Activated naive CD4-positive, alpha-beta T cell treated with anti-CD3 and anti-CD28 coated beads, Interleukin-2, amount 50 U/mL, for 72 hours (primary cell): ENCODE results near the gene NOP10. TPM values are rescaled to one million over a fixed set of nuclear protein-coding genes. Genes with fewer than 3 reads are reported as not detected.

Experiments
- ATAC-seq, 2 donors: fragments of 150-1000 bp; cut with Tn5 transposase; 2 replicates each; pipeline ENCODE4 v1.10.0; 2021; ENCODE audit warnings: mild to moderate bottlenecking in 2 of 2, moderate library complexity in 2 of 2
- DNase-seq, 2 donors: peaks; one replicate each; pipeline ENCODE4 v3.0.0; 2021 to 2022; ENCODE audit warnings: low spot score in 2 of 2
- H3K27ac Mint-ChIP-seq, 2 donors: one replicate each; pipeline ENCODE4 v1.8.0; 2022; ENCODE audit warnings: mild to moderate bottlenecking in 2 of 2, mixed read lengths in 2 of 2
- H3K36me3 Mint-ChIP-seq, 2 donors: one replicate each; pipeline ENCODE4 v1.8.0; 2022; ENCODE audit warnings: mixed read lengths in 2 of 2
- H3K9me3 Mint-ChIP-seq, 2 donors: one replicate each; pipeline ENCODE4 v1.8.0; 2022; ENCODE audit warnings: mixed read lengths in 2 of 2
- total RNA-seq, 2 donors: library from RNA; stranded (reverse); gene quantifications; one replicate each; pipeline ENCODE4 v1.2.3, GENCODE V29; 2022

Gene NOP10
- total RNA-seq, 2 donors from 2014 or later = 182 to 202 TPM

- no peak for DNase-seq
- peaks cover 20 to 28% of the 10 kb centered on the region in 2 donors for H3K36me3 Mint-ChIP-seq
- no peak overlapping the region for H3K27ac Mint-ChIP-seq
Measured at GRCh38 chr15:34339946-34340345, 3.0 kb downstream of the NOP10 start.

DNA sequence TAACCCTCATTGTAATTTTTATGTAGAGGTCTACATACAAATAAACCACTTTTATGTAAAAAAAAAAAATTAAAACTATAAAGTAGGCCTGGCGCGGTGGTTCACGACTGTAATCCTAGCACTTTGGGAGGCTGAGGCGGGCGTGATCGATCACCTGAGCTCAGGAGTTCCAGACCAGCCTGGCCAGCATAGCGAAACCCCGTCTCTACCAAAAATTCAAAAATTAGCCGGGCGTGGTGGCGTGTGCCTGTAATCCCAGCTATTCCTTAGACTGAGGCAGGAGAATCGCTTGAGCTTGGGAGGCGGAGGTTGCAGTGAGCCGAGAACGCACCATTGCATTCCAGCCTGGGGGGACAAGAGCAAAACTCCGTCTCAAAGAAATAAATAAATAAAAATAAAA is 4.6 kb downstream of the NOP10 start:
- DNase-seq = no peak
- Mint-ChIP-seq H3K27ac (peak overlapping the region in 1 of 2 donors; percentile 94), H3K36me3 (peaks cover 20 to 28% of the 10 kb centered on the region in 2 donors), H3K9me3 (no peaks in the 10 kb centered on the region)
- no peak for ATAC-seq

More at GRCh38 chr15:34339946-34340345, 3.0 kb downstream of the NOP10 start:
- ATAC-seq = no peak
- H3K9me3 Mint-ChIP-seq = no peaks in the 10 kb centered on the region

GRCh38 chr15:34337557-34338306 is 5.2 kb downstream of the NOP10 start, which contains the start of gene SLC12A6:
TSS of gene SLC12A6 (minus strand) at chr15:34337781. CDS start at chr15:34336680, 1,101 bp downstream.
- H3K36me3 Mint-ChIP-seq = peaks cover 20 to 28% of the 10 kb centered on the region in 2 donors
- DNase-seq (peak; percentile 91 to 92), ATAC-seq (peak; percentile 81 to 82)
- H3K27ac Mint-ChIP-seq = peak within 1 kb of the TSS; percentile 94 to 98
- no peaks in the 10 kb centered on the region for H3K9me3 Mint-ChIP-seq

- peaks cover 19 to 27% of the 10 kb centered on the region in 2 donors for H3K36me3 Mint-ChIP-seq
- DNase-seq (no peak), ATAC-seq (peak; percentile 3 to 4)
- no peaks in the 10 kb centered on the region for H3K9me3 Mint-ChIP-seq
- H3K27ac Mint-ChIP-seq = peak overlapping the region; percentile 94 to 98
Measured at GRCh38 chr15:34336991-34337556, 5.9 kb downstream of the NOP10 start.

DNA sequence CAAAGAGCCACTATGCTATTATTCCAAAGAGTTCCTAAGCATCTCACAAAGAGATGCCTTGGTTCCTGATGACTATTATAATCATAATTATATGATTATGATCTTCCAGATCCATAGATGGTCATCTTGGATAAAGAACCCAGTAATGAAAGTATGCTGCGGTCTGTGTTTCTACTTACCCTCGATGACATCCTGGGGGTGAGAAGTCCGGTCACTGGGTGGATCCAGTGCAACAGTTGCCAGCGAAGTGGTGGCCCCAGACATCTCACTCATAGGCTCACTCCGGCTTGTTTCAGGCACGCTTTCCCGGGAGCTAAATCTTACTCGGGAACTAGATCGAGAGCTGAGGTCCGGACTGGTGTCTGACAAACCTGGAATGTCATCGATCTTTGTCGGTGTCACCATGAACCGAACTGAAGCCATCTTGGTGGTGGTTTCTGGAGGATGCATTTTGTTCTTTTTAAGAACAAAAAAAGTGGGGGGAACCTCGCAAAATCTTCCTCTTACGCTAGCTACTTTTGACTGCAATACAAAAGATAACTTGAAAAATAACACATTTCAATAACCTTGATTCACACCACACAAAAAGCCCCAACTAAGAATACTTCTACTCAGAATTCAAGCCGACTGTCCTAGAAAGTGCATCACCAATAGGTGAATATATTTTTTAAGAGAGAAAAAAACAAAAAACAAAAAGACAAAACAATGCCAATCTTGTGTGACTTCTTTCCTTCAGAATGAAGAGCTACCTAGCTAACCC is 6.5 kb downstream of the NOP10 start:
- no peak for DNase-seq

GRCh38 chr15:34335176-34336032 is 7.5 kb downstream of the NOP10 start:
- H3K9me3 Mint-ChIP-seq = no peaks in the 10 kb centered on the region
- peaks cover 9 to 14% of the 10 kb centered on the region in 2 donors for H3K36me3 Mint-ChIP-seq
- DNase-seq (no peak), ATAC-seq (peak; percentile 1 to 6)
- H3K27ac Mint-ChIP-seq = peak overlapping the region; percentile 56 to 94

More for the DNA sequence above, 6.5 kb downstream of the NOP10 start:
- Mint-ChIP-seq H3K27ac (peak overlapping the region; percentile 94 to 98), H3K36me3 (peaks cover 12 to 20% of the 10 kb centered on the region in 2 donors), H3K9me3 (no peaks in the 10 kb centered on the region)
- no peak for ATAC-seq

- no peak for ATAC-seq
- no peak for DNase-seq
- no peaks in the 10 kb centered on the region for H3K9me3 Mint-ChIP-seq
- H3K27ac Mint-ChIP-seq = peak overlapping the region; percentile 87 to 94
- H3K36me3 Mint-ChIP-seq = peaks cover 8 to 9% of the 10 kb centered on the region in 2 donors
Measured at GRCh38 chr15:34334672-34335071, 8.3 kb downstream of the NOP10 start.

GRCh38 chr15:34332553-34333120 is 10.3 kb downstream of the NOP10 start:
- Mint-ChIP-seq H3K27ac (peak overlapping the region; percentile 54 to 73), H3K9me3 (no peaks in the 10 kb centered on the region), H3K36me3 (peaks cover 8 to 9% of the 10 kb centered on the region in 2 donors)
- no peak for DNase-seq
- ATAC-seq = no peak

- DNase-seq (no peak), ATAC-seq (peak; percentile 67 to 70)
- H3K27ac Mint-ChIP-seq = peak overlapping the region; percentile 54 to 73
- no peaks in the 10 kb centered on the region for H3K9me3 Mint-ChIP-seq
- peaks cover 3 to 5% of the 10 kb centered on the region in 2 donors for H3K36me3 Mint-ChIP-seq
Measured at GRCh38 chr15:34331809-34332208, 11.1 kb downstream of the NOP10 start.

DNA sequence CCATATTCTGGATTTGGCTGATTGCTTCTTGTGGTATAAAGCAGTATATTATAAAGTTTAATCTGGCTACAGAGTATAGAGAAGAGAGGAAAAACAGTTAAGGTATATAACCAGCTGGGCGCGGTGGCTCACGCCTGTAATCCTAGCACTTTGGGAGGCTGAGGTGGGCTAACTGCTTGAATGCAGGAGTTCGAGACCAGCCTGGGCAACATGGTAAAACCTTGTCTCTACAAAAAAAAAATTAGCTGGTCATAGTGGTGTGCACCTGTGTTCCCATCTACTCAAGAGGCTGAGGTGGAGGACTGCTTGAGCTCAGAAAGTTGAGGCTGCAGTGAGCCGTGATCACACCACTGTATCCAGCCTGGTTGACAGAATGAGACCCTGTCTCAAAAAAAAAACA is 12.7 kb downstream of the NOP10 start:
- H3K36me3 Mint-ChIP-seq = no peaks in the 10 kb centered on the region
- ATAC-seq (no peak), DNase-seq (no peak)
- H3K27ac Mint-ChIP-seq = no peak overlapping the region
- no peaks in the 10 kb centered on the region for H3K9me3 Mint-ChIP-seq

DNA sequence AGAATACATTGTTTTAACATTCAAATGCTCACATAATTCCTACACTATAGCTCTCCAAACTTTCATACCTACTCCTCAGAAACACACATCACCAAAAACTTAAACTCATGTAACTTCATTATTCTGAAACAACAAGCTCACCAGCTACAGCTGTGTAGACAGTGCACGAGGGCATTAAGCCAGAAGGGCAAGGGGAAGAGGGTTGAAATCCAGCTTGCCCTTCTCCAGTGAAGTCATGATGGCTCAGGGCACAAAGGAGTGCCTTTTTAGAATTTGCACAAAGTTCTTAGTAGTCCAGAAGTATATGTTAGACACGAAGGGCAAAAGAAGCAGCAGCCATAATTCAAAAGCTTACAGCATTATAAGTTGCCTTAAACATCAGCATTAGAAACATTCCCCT is 13.9 kb downstream of the NOP10 start:
- Mint-ChIP-seq H3K9me3 (no peaks in the 10 kb centered on the region), H3K27ac (peak overlapping the region; percentile 0 to 59), H3K36me3 (no peaks in the 10 kb centered on the region)
- DNase-seq (no peak), ATAC-seq (no peak)

DNA sequence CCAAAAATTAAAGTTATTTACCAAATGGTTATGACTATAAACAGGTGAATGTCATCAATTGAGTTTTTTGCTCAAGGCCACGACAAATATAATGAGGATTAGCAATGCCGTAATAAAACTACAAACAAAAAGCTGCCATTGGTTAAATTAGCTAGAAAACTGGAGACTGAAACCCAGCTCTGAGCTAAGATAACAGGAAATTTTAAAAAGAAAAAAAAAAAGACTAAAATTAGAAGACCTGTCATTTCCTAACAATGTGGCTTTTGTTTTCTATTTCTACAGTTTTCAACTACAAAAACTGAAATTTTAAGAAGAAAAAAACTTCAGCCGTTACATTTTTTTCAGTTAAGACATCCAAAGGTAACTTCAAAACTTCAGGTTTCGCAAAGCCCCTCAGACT is 15.0 kb downstream of the NOP10 start:
- ATAC-seq = peak in 1 of 2 donors; percentile 35
- H3K9me3 Mint-ChIP-seq = peaks cover 0 to 2% of the 10 kb centered on the region in 2 donors
- DNase-seq = no peak
- H3K36me3 Mint-ChIP-seq = peaks cover 0 to 3% of the 10 kb centered on the region in 2 donors
- peak overlapping the region; percentile 59 to 82 for H3K27ac Mint-ChIP-seq

DNA sequence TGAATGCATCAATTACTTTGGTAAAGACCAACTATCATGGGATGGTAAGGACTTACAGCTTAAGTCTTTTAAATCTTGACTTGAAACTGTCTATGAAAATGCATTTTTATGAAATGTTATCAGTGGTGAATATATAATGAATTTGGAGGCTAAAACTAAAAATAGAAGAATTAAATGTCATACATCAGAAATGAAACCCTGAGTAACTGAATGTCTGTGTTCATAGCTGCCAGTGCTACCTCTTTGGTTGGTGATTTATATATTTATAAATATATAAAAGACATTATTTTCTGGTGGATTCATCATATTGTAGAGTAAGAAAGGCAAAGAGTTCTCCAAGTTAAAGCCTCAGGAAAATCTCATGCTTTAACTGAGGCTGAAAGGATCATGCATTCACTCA is 17.6 kb downstream of the NOP10 start:
- peaks cover 0 to 9% of the 10 kb centered on the region in 2 donors for H3K36me3 Mint-ChIP-seq
- H3K9me3 Mint-ChIP-seq = peaks cover 0 to 5% of the 10 kb centered on the region in 2 donors
- ATAC-seq (no peak), DNase-seq (no peak)
- H3K27ac Mint-ChIP-seq = no peak overlapping the region

DNA sequence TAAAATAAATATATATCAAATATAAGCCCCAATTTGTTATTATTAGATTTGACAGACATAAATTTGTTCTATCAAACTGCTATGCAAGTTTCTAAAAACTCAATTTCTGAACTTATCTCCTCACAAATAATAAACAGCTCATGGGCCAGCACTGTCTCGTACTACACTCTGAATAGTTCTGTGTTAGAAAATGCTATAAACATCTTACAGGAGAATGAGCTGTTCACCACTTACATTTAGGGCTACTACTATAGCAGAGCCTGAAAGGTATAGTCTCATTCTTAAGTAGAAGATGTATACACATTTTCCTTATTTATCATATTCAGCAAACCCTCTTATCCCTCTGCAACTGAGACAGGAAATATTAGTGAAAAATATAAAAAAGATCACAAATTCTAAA is 18.0 kb downstream of the NOP10 start:
- ATAC-seq = no peak
- Mint-ChIP-seq H3K9me3 (peaks cover 0 to 5% of the 10 kb centered on the region in 2 donors), H3K27ac (no peak overlapping the region), H3K36me3 (peaks cover 0 to 9% of the 10 kb centered on the region in 2 donors)
- no peak for DNase-seq

DNA sequence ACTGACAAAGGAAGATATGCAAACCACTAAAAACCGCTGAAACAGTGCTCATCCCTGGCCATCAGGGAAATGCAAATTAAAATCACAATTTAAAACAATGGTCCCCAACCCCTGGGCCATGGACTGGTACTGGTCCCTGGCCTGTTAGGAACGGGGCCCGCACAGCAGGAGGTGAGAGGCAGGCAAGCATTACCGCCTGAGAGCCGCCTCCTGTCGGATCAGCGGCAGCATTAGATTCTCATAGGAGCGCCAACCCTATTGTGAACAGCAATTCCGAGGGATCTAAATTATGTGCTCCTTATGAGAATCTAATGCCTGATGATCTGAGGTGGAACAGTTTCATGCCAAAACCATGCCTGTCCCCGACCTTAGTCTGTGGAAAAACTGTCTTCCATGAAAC is 19.7 kb downstream of the NOP10 start:
- H3K9me3 Mint-ChIP-seq = peaks cover 0 to 5% of the 10 kb centered on the region in 2 donors
- DNase-seq (no peak), ATAC-seq (no peak)
- H3K27ac Mint-ChIP-seq = no peak overlapping the region
- H3K36me3 Mint-ChIP-seq = peaks cover 0 to 9% of the 10 kb centered on the region in 2 donors
